ENCODE results near the gene ALOX5AP.

Gene ALOX5AP

DNA sequence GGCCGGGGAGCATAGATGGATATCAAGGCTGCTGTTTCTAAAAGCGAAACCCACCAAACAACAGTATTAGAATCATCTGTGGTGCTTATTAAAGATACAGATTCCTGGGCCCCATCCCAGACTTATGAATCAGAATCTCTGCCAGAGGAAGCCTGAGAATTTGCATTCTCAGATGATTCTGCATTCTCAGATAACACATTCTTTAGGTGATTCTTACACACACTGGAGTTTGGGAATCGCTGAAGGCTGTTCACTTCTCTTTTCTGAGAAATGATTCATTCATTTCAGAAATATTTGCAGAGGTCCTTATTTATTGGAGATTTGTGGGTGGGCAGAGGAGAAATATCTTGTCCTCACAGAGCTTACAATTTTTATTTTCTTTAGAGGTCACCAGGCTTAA lies 24.4 kb downstream of the ALOX5AP start:
- FAIRE-seq: no peak
- no peak for DNase-seq (ENCODE audit: low spot score)

DNA sequence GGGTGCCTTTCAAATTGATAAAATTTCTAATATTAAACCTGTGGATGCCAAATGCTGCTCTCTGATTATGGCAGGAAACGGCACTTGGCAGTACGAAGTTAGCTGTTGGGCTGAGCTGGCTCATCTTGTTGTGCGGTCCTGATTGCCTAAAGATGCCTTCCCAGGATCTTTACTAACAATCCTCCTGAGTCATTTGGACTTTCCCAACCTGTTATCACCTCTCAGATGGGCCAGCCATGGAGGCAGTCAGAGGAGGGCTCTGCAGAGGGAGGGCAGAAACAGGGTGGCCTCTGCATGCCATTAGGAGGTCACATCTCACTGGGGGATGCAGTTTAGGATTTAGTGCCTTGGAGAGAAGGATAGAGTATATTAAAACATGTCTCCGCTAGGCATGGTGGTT lies 27.3 kb downstream of the ALOX5AP start:
- DNase-seq (ENCODE audit: low spot score): no peak
- FAIRE-seq: no peak

DNA sequence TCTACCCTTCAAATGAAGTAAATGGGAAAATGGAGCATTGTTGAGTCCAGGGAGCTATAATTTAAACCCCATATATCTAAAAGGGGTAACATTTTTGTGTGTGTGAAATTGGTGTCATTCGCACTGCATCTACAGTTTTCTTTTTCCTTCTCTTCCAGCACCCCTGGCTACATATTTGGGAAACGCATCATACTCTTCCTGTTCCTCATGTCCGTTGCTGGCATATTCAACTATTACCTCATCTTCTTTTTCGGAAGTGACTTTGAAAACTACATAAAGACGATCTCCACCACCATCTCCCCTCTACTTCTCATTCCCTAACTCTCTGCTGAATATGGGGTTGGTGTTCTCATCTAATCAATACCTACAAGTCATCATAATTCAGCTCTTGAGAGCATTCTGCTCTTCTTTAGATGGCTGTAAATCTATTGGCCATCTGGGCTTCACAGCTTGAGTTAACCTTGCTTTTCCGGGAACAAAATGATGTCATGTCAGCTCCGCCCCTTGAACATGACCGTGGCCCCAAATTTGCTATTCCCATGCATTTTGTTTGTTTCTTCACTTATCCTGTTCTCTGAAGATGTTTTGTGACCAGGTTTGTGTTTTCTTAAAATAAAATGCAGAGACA lies 28.6 kb downstream of the ALOX5AP start:
- FAIRE-seq (no peak), DNase-seq (ENCODE audit: low spot score) (no peak)

DNA sequence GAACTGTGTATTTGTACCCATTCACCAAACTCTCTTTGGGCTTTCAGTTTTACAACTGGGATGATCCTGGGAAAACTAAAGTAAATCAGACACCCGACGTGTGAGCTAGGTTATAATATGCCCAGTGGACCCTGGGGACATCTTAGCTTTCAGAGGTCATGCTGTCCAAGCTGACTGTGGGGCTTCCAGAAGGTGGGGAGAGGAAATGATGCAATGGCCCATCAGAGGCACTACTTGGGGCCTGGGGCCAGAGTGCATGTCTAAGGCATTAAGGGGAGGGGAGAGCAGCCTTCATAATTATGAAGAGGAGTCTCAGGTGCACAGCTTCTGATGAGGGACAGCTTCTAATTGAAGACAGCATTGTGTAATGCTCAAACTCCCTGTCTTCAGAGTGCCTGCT lies 30.9 kb downstream of the ALOX5AP start:
- FAIRE-seq (no peak), DNase-seq (ENCODE audit: low spot score) (no peak)

DNA sequence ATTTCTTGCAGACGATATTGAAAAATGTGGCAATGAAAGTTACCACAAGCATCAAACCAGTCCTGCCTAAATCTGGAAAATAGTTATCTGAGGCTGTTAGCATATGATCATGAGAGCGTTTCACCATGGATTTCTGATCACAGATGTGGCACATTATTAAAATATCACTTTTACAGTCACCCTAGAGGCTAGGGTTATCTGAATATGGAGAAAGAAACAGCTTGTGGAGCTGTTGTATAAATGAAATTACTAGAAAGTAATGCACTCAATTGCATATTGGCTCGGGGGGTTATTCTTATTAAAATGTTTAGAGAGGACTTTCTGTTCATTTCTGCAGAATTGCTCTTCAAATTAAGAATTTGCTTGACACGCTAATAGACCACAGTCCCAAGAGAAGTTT lies 35.6 kb downstream of the ALOX5AP start:
- DNase-seq (ENCODE audit: low spot score) (no peak), FAIRE-seq (no peak)

DNA sequence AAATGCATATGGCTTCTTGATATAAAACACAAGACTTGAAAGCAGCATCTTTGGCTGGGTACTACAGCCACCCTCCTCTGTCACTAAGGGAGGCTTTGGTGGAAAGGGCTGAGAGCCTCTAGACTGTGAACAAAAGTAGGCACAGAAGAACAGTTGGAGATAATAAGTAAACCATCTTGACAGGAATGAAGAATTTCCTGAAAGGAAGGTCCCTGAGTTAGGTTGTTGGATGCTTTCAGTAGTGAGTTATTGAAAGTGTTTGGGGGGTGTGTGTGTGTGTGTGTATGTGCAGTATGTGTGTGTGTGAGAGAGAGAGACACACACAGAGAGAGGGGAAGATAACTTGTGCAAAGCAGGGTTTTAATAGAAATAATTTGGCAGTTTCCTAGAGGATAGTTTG lies 38.2 kb downstream of the ALOX5AP start:
- DNase-seq (ENCODE audit: low spot score) (no peak), FAIRE-seq (no peak)

DNA sequence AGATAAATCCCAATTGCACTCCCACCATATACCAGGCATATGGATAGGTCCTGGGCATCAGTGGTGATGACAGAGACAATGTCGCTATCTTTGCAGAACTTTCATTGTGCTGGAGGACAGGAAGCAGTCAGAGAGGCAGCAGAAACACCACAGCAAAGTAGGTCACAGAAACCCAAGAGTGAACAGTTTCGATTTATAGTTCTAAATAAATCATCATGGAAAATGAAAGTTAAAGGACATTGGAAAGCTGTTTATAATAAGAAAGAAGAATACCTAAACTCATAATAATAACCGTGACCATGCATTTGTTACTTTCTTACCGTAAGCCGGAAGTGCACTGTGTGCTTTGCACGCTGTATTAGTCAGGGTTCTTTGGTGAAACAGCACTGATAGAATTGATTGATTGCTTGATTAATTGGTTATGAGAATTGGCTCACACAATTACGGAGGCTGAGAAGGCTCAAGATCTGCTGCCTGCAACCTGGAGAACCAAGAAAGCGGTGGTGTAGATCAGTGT lies 38.9 kb downstream of the ALOX5AP start:
- DNase-seq (ENCODE audit: low spot score): no peak
- no peak for FAIRE-seq

DNA sequence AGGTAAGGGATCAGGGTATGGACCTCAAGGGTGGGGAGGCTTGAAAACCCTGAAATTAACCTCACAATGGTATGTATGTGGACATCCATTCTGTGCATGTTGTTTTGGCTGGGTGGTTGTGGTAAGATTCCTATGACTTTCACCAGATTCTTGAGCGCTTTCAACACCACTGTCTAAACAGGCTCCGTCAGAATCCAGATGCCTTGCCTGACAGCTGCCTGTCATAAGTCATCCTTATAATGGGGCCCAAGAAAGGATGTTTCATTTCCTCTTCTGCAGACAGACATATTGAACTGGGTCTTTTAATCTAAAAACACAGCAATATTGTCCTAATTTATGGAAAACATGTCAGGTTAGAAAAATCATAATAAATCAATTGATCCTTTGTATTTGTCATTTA lies 41.3 kb downstream of the ALOX5AP start:
- FAIRE-seq (no peak), DNase-seq (ENCODE audit: low spot score) (no peak)

DNA sequence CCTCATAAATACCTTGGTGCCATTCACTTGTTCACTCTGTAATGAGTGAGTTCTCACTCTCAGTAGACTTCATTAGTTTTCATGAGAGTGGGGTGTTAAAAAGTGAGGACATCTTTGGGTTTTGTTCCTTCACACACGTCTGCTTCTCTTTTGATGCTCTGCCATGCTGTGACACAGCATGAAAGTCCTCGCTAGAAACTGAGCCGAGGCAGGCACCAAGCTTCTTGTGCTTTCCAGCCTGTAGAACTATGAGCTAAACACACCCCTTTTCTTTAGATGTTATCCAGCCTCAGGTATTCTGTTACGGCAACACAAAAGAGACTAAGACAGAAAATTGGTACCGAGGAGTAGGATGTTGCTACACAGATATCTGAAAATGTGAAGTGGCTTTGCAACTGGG lies 43.7 kb downstream of the ALOX5AP start:
- DNase-seq (ENCODE audit: low spot score): no peak

DNA sequence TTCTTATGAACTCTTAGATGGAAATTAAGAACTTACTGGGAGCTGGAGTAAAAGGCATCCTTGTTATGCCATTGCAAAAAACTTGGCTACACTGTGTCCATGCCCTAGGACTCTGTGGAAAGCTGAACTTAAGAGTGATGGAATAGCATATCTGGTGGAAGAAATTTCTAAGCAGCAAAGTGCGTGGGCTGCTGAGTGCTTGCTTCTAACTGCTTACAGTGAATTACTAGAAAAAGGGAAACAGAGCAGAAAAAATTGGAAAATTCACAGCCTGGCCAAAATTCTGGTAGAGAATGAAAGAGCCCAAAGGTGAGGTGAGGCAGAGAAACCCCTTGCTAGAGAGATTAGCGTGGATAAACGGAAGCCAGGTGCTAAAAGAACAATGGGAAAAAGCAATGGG lies 44.3 kb downstream of the ALOX5AP start:
- FAIRE-seq (no peak), DNase-seq (ENCODE audit: low spot score) (no peak)

More for the DNA sequence above, 43.7 kb downstream of the ALOX5AP start:
- no peak for FAIRE-seq

DNA sequence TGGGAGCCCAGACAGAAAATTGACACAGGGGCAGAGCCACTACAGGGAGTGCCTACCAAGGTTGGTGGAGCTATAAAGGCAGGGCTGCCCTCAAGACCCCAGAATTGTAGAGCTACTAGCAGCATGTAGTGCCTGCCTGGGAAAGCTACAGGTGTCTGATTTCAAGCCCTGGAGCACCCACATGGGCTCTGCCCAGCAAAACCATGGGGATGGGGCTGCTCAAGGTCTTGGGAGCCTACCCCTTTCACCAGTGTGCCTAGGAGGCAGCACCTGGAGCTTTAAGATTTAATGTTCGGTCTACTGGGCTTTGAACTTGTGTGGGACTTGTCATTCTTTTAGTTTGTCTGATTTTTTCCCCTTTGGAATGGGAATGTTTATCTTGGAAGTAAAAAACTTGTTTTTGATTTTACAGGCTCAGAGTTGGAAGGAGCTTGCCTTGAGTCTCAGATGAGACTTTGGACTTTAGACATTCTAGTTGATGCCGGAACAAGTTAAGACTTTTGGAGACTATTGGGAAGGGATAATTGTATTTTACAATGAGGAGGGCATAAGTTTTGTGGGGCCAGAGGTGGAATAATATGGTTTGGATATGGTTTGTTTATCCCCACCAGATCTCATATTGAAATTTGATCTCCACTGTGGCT lies 45.1 kb downstream of the ALOX5AP start:
- no peak for DNase-seq (ENCODE audit: low spot score)
- no peak for FAIRE-seq

DNA sequence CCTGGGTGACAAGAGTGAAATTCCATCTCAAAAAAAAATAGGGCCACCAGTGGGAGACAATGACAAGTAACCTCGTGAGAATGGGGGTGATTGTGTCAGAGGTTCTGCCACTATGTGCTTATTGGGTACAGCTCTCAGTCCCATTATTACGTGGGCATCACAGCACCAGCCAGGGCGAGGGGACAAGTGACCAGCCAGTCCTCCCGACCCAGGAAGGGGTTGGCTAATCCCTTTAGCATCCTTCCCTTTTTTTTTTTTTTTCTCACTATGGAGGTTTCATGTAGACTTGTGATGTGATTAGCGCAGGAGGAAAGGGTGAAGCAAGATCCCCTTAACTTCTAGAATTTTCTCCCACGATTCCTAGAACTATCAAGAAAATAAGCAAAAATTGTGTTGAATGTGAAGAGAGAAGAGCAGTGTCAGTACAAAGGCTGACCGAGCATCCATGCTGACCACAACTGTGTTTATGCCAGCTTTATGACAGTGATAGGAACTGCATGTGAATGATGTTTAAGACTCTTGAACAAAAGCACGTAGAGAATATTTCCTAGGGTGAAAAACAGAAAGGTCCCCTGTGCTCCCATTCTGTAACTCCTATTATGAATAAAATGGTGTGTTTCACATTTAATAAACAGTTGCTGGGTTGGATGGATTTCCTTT lies 50.0 kb downstream of the ALOX5AP start:
- DNase-seq (ENCODE audit: low spot score) (no peak), FAIRE-seq (no peak)

DNA sequence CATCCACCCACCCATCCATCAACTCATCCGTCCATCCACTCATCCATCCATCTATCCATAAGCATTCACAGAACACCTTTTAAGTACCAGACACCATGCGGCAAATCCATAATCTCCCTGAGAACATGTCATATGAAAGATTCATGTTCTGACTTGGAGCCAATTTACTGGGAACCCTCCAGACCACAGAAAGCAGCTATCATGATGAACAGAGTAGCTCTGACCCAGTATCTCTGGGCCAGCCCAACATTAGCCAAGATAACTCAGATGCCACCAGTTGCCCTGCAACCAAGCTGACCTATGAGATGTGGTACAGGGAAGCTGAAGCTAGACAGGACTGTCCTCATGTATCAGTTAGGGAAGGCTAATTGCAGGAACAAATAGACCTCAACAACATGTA lies 51.3 kb downstream of the ALOX5AP start:
- DNase-seq (ENCODE audit: low spot score) (no peak), FAIRE-seq (no peak)

DNA sequence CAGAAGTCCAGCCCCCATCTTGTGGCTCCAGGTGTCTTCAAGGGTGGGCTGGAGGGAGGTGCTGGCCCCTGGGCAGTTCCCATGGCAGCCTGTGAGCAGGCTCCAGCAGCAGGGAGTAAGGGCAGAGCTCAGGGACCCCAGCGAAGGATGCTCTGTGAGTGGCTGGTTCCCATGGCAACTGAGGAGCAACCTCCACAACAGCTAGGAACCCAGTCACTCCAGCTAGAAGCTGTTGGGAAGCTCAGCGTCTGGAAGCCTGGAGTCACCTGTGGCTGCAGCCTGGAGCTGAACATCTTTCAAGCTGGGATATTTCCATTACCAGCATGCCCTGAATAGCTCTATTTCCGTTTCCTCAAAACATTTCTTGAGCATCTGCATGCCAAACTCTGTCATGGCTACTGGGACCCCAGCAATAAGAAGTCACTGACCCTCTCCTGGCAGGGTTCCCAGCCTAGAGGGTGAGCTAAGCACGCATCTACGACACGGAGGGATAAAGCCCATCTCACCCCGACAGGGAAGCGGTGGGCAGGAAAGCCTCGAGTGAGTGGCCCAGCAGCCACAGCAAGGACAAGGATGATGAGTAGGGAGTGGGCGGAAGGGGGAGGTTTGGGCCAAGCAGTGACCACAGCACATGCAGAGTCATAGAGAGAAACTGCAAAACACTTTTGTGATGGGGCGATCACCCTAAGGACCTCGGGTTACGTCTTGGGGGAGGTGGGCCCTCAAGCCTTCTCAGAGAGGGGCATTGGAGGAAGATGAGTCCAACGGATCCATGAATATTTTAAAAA lies 52.6 kb downstream of the ALOX5AP start:
- FAIRE-seq: no peak
- DNase-seq (ENCODE audit: low spot score): no peak

DNA sequence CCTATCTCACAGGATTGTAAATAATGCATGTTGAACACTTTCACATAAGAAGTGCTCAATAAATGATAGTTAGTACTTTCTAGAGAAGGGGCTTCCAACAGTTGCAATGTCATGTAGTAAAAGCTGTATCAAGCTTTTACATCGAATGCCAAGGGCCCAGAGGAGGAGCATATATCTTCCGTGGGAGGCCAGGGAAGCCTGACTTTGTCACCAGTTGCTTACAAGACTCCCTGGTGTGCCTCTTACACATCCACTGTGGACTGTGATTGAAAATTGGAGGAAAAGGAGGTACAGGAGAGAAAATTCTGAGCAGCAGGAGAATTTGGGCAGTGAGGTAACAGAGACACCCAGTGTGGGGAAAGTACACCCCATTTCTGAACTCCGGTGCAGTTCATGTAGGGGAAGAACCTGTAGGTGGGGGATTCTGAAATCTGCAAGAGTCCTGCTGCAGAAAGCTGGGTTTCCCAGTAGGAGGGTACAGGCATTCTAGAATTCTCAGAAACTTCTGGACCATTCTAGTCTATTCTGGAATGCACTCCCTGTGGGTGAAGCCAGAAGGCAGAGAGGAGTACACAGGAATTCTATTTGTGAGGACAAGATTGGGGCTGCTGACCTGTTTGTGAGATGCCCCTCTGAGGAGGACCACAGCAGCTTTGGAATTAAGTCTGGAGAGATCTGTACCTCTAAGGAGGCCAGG lies 54.0 kb downstream of the ALOX5AP start:
- DNase-seq (ENCODE audit: low spot score) (no peak), FAIRE-seq (no peak)

DNA sequence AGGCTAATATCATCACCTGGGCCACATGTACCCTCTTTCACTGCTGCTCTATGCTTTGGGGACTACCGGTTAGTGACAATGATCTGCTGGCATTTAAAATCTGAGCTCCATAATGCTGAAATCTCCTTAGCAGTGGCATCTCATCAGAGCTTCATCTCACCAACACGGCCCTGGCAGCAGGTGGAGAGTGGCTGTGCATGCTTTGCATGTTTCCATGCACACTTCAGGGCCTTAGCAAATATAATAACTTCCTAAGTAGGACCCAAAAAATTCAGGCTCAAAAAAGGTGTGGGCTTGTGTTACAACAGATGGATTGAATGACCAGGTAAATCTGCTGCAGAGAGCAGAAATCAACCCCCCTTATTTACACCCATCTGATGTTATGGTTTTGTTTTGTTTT lies 55.2 kb downstream of the ALOX5AP start:
- FAIRE-seq (no peak), DNase-seq (ENCODE audit: low spot score) (no peak)

DNA sequence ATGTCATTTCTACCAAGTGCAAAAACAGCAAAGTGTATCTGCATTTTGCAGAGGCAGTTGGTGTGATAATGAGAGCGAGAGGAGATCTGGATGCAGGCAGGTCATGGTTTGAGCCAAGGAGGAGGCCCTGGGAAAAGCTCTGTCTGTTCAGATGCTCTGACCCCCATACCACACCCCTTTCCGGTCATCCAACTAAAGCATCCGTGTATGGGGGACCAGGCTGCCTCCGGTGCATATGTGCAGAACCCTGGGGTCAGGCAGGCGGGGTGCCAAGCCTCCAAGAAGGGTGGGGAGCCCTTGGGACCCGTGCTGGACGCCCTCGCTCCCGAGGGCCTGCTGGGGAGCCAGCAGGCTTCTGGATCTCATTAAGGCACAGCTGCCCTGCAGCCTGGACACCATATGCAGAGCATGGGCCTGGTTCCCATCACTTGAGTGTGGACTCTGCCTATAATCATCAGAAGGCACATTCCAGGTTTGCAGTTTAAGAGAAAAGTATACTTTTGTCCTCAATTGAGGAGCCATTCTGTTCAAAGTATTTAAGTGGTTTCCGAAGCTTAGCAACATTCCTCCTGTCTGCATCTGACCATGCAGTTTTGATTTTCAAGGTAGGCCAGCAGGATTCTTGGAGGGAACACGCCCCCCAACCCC lies 56.1 kb downstream of the ALOX5AP start:
- DNase-seq (ENCODE audit: low spot score): no peak
- no peak for FAIRE-seq

DNA sequence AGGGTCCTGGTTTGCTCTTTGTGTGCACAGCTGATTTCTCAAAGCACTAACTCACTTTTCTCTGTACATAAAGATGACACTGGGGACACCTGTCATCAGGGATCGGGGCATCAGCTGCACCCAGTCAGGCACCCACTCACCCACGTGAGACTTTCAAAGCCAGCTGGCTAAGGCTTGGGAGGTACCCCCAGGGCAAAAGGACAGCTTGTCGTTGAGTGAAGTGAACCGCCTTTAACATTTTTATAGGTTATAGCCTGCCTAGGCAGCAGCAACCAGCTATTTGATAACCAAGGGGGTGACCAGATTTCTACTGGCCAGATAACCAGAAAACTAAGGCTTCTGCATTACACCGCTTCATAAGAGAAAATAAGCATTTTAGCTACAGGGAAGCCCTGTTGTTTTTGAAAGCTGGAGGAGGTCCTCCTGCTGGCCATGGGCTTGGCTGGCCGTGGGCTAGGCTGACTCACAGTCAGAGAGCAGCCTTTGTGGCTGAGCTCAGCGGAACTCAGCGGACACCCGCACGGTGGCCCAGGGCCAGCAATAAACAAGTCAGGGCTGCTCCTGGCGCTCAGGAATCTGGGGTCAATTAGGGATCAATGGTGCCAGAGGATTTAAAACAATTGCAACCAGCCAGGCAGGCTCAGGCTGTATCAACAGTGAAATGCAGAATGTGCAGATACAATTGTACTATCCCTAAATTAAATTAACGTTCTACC lies 57.1 kb downstream of the ALOX5AP start:
- DNase-seq (ENCODE audit: low spot score) (peak; percentile 86), FAIRE-seq (peak; percentile 50)

DNA sequence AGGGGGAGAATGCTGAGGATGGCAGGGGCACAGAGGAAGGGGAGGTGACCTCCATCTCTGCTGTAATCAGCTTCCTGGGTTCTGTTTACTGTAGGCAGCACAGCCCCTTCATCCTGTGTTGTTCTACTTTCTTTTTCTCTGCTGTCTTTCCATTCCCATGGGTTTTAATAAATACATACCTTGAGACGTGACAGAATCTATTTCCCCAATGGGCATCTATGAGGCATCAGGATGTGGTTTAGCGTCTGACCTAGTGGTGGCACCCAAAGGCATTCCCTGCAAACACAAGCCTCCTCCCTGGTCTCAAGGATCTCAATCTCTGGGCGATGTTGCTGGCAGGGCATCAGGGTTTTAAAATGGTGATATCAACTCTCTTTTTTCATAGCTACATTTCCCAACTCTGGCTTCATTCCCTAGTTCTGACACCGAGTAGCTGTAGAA lies 60.8 kb downstream of the ALOX5AP start:
- FAIRE-seq (no peak), DNase-seq (ENCODE audit: low spot score) (peak; percentile 66)
